ENCODE measurements around the gene SLC7A10.
"Not testable (repeated sequence)": the region's sequence is repeated elsewhere in the genome, so short reads cannot be mapped to it uniquely, and the experiment has no call there.

Gene SLC7A10

GRCh38 chr19:33236696-33237390 is 11.2 kb upstream of the SLC7A10 start:
- no peak for DNase-seq

DNA sequence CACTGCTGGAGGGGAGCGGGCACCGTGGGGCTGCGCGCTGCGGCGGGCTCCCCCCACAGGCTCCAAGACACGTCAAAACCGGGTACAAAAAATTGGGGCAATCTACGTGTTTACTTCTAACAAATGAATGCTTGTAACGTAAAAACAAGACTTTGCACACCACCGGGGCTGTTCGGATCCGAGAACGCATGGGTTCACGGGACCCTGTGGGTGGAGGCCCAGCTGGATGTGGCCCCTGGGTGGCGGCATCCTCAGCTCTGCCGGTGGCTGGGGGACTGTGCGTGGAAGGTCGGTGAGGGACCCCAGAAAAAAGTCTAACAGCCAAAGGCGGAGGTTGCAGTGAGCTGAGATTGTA is 10.3 kb upstream of the SLC7A10 start:
- no peak for DNase-seq

- peak; percentile 17 for DNase-seq
Measured at GRCh38 chr19:33235269-33235995, 9.8 kb upstream of the SLC7A10 start.

DNA sequence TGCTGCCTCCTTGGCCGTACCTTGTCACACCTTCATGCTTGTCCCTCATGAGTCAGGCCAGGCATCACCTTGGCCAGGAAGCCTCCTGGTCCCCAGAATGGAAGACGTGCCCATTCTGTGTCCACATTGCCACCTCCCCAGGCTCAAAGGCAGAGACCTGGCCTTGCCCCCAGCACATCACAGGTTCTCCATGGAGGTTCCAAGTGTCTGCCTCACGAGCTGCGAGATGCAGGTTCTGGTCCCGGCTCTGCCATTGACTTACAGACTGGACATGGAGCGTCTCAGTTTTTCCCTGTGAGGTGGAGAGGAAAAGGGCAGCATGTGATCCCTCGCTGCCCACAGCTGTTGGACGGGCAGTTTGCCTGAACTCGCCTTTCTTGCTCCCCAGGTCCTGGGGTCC is 9.1 kb upstream of the SLC7A10 start:
- DNase-seq, result no peak

DNA sequence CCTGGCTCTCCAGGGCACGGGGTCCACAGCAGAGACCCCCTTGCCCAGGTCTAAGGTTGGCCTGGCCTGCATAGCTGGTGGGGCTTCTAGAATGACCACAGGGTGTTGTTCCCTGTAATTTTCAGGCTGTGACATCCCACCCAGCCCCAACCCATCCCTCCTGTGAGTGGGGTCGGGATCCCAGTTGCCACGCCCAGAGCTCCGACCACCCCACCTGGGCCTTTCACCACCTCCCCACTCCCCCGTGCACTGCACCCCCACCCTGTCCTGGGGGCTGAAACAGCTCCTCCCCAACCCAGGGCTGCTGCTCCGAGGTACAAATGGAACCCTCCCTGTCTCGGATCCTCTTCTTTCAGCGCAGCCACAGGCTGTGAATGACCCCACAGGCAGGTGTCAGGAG is 8.4 kb upstream of the SLC7A10 start:
- no peak for DNase-seq

- DNase-seq, result no peak
Measured at GRCh38 chr19:33233056-33233873, 7.6 kb upstream of the SLC7A10 start.

DNA sequence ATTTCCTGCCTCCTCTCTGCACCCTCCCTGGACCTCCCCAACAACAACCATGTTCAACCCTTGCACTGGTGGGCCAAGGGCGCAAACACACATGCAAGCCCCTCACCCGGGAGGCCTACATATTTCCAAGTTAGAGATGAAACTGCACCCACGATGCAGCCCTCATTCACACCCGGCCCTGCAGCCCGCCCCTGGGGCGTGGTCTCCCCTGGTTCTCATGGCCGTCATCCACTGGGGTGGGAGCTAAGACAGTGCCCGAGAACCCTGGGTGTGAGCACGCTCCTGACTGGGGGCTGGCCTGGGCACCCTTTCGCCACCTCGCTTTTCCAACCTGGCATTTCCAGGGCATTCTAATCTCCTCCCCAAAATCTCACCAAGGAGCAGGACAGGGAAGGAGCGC is 7.0 kb upstream of the SLC7A10 start:
- DNase-seq, result no peak

- DNase-seq, result no peak
Measured at GRCh38 chr19:33231511-33231910, 5.9 kb upstream of the SLC7A10 start.

DNA sequence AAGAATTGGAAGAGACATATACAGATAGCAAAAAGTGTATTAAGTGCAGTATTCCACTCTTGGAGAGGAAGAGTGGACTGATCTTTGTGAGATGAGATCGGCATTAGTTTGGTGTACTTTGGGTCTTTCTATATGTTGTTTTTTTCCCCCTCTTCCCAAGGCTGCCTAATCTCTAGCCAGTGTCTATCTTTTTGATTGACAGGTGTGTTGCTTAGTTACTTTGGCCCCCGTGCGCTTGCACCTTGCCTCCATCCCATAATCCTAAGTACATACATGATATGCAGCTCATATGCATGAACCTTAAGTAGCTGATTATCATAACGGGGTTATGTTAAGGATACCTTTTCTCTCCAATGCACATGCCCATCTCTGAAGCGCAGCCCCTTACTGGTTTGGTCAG is 4.3 kb upstream of the SLC7A10 start:
- DNase-seq, result no peak

DNA sequence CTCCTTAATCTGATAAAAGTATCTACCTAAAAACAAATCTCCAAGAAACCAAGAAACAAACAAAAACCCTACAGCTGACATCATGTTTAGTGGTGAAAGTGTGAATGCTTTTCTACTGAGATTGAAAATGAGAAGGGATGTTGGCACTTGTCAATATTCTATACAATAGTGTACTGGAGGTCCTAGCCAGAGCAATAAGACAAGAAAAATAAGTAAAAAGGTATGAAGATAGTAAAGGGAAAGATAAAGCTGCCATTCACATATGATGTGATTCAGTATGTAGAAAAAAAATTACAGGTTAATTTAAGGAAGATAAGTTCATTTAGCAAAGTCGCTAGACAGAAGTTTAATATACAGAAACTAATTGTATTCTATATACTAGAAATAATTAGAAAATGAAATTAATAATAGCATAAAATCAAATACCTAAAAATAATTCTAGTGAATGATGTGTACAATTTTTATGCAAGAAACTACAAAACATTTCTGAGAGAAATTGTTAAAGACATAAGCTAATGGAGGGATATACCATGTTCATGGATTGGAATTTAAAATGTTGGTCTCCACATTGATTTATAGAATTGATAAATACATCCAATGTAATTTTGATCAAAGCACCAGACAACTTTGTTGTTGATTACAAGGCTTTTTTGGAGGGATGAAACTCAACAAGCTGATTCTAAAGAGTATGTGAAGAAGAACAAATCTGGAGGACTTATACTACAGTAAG is 2.4 kb upstream of the SLC7A10 start:
- DNase-seq, result no peak

DNA sequence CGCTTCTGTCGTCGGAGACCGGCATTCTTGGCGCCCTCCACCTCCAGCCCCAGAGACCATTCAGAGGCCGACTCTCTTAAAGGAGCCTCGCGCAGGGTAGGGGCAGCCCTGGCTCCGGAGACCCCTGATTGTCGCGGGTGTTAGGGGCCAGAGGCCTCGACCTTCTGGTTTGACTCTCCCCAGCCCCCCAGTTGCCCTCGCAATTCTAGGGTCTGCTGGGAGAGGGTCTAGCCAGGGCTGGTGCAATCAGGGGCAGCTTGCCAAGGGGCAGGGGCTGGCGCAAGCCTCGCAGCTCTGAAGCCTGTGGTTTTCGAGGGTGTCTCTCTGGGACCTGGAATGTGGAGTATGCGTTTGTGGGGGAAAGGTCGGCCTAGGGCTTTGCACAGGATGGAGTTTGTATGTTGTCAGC is 1.6 kb upstream of the SLC7A10 start:
- no peak for DNase-seq

GRCh38 chr19:33226550-33227241 is 1.0 kb upstream of the SLC7A10 start:
- no peak for DNase-seq

DNA sequence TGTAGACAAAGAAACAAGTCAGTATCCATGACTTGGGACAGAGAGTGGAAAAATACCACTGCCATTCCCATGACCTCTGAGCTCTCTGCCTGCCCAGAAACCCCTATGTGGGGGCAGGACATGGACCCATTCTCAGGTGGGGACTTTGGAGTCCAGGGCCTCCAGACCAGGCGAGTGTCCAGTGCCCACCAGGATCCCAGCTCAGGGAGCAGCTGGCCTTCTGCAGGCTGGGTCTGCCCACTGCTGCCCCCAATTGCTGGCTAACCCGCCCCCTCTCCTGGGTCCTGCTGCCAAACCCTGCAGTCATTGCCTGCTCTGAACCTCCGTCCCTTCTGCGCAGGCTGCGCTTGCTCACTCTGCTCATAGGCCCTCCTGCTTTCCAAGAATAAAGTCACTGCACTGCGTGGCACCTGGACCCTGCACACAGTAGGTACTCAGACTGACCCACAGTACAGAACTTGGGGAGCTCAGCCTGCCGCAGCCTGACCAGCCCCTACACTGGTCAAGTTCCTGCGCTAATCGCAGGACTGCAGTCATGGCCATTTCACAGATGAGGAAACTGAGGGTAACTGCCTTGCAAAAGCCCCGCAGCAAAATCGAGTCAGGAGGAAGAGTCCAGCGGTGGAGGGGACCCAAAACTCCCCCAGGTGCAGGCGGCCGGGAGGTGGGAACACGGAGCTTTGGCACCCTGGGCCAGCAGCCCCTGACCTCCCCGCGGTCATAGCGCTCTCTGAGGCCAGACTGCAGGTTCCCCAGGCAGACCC is 774 bp downstream of the SLC7A10 start:
- no peak for DNase-seq

DNA sequence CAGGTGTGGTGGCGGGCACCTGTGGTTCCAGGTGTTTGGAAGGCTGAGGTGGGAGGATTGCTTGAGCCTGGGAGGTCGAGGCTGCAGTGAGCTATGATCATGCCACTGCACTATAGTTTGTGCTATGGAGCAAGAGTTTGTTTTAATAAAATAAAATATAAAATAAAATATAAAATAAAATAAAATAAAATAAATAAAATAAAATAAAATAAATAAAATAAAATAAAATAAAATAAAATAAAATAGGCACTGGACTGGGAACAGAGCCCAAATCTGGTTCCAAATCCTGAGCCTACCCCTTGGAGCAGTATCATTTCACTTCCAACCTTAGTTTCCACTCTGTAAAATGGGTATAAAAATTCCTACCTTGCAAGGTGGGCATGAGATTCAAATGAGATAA is 3.4 kb downstream of the SLC7A10 start:
- not testable (repeated sequence) for DNase-seq

- DNase-seq, result no peak
Measured at GRCh38 chr19:33221638-33222037, 4.0 kb downstream of the SLC7A10 start.

DNA sequence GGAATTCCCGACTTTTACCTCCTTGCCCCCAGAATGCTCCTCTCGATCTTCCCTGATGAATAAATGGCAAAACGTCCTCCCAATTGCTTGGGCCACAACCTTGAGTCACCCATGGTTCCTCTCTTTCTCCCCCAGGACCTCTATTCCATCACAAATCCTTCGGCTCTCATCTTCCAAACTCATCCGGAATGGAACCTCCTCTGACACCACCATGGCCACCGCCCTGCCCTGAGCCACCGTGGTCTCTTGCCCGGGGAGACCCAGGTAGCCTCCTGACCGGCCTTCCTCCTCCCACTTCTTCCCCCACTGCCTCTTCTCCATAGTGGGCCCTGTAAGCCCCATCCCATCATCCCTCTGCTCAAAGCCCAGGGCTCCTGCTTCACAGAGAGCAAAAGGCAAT is 4.9 kb downstream of the SLC7A10 start:
- no peak for DNase-seq

GRCh38 chr19:33220115-33220514 is 5.5 kb downstream of the SLC7A10 start:
- no peak for DNase-seq

DNA sequence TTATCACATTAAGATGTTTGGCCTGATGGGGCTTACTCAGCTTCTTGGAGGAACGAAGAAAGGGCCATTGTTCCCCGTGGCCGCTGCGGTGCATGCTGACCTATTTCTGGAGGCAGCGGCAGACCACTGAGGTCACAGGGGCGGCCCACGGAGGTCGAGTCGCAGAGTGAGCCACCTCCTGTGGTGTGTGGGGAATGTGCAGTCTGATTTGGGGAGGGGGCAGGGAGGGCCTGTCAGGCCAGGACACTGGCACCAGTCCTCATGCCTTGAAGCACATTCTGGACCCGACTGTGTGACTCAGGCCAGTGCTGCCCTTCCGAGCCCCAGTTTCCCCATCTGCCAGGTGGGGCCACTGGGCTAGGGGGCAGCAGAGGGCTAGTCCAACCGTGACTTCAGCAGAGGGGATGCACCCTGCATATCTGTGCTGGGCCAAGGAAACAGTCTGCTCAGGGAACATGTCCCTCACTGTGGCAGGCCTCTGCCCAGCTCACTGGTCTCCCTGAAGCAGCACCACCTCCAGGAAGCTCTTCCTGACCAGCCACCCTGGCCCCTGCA is 6.3 kb downstream of the SLC7A10 start:
- no peak for DNase-seq

DNA sequence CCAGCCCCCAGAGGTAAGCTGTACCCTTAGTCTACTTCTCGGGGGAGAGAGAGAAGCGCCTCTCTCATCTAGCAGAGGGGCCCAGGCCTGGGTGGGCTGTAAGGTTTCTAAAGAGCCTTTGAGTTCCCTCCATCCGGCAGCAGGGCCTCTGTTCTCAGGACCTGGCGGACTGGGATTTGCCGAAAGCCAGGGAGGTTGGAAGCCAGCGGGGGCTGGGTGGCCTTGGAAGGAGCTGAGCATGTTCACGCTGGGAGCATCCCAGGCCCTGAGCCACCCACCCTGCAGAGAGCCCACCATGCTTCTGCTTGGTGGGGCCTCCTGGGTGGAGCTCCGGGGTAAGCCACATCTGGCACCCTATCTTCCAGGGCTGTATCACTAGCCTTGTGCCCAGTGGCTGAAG is 7.8 kb downstream of the SLC7A10 start:
- no peak for DNase-seq

DNA sequence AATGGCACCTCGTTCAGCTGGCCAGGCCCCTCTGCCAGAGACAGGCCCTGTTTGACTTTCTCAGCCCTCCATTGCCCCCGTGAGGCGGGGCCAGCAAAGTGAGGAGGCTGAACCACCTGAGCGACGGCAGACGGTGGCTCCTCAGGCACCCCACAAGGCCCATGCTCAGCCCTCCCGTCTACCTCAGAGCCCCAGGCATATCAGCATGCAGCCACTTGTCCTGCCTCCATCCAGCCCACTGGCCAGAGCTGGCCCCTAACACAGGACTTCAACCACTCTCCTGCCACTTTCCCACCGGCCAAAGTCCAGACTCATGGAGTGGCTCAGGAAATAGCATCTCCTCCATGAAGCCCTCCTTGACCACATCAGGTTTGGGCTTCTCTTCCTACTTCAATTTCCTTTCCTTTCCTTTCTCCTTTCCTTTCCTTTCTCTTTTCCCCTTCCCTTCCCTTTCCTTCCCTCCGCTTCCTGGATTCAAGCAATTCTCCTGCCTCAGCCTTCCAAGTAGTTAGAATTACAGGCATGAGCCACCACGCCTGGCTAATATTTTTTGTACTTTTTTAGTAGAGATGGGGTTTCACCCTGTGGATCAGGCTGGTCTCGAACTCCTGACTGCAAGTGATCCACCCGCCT is 9.3 kb downstream of the SLC7A10 start:
- no peak for DNase-seq

Measured in NCI-H2171 (cell line).